ENCODE data around the gene AOPEP. TPM values are rescaled to one million over a fixed set of nuclear protein-coding genes. Genes with fewer than 3 reads are reported as not detected.

AOPEP gene
- total RNA-seq, 1 donor from 2014 or later: 180 TPM

DNA sequence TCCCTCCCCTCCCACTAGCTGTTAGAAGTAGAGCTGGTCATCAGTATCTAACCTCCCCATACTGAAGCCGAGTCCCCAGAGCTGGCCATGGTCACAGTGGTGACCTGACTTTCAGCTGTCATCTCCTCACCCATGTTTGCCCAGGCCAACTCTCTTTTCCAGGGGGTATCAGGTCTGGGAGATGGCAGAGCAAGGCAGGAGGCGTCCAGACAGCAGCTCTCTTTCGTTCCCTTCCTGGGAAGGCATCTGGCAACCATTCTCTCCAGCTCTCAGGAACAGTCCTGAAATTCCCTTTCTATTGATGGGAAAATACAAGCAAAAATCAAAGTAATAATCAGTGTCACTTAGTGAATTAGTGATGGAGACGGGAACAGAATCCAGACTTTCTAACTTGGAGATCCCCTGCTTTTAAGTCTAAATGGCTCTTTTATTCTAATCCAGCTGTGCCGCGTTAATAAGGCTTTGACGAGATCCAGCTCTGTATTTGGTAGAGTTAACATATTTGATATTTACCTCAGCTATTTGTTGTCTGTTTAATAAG lies 21.3 kb upstream of the AOPEP start:
- DNase-seq (ENCODE audit: missing footprints) (no peak), ATAC-seq (no peak)
- intact Hi-C loops (cut with DNase I): no loop called here

DNA sequence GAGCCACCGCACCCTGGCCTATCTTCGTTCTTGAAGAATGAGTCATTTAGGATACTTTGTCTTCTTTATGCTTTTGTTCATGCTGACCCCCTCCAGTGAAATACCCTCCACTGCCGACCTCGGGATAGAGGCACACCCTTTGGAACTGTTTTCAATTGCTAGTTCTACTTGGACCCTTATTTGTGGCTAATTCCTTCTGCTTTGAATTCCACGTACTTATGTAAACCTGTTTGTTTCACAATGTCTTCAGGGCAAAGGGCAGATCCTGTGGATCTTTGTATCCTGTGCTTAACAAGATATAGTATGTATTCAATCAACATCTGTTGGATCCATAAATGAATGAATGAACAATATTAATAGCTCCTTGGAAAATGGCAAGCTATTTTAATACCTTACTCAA lies 19.6 kb upstream of the AOPEP start:
- intact Hi-C loops (cut with DNase I): no loop called here
- no peak for ATAC-seq
- no peak for DNase-seq (ENCODE audit: missing footprints)

DNA sequence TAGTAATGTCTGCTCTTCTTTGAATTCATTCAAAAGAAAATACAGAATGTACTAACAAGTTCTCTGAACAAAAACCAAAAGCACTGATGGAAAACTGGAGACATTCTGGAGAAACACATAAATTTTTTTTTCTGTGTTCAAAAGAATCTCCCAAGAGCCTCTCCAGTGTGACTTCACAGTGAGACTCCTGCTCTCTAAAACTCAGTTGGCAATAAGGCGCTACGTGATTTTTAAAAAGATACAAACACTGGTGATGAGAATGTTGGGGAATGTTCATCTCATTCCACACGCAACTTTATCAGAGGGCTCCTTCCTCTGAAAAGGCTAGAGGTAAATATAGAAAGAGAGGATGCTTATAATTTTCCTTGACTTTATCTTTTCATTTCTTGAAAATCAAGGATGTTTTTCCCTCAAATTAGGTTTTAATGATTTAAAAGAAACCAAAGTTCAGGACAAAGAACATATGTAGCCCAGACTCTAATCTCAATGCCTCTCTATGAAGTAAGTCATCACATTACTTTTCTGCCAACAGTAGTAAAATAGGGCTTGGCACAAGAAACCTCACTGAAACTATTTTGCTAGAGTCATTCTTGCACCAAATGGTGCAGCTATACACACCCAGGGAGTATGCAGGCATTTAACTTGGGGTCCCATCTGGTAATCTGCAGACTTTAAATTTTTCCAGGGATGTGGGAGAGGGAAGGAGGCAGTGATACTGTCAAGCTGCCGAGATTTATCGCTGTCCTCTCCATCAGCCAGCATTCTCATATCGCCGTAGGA lies 12.9 kb upstream of the AOPEP start:
- ATAC-seq: no peak
- intact Hi-C loops (cut with DNase I): no loop called here
- no peak for DNase-seq (ENCODE audit: missing footprints)

DNA sequence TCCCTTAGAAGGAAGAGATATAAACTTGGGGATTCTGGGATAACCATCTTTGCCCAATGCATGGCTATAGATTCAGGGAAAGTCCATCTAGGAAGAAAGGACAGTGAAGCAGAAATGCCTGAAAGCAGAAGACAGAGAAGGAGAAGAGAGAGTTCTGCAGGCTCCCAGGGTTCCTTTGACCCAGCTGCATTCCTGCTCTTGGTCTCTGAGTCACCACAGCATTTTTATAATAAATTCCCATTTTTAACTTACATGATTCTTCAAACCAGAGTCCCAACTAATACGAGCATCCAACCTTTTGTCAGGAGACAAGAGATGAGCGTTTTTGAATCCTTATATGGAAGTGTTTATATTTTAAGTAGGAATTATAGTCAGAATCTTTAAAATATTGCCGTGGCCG lies 12.0 kb upstream of the AOPEP start:
- intact Hi-C loops (cut with DNase I): no loop called here
- DNase-seq (ENCODE audit: missing footprints) (no peak), ATAC-seq (no peak)

DNA sequence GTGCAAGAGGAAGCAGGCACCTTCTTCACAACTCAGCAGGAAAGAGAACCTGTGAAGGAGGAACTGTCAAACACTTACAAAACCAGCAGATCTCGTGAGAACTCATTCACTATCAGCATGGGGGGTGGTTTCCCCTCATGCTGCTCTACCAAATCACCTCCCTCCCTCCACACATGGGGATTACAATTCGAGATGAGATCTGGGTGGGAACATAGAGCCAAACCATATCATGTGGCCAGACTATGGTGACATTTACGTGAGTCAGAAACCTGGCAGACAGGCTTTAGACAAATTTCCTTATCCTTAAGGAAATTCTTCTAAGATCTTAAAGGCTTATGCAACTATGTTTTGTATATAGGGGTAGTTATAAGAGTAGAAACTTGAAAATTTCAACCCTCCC lies 8.7 kb upstream of the AOPEP start:
- DNase-seq (ENCODE audit: missing footprints) (no peak), ATAC-seq (no peak)
- intact Hi-C loops (cut with DNase I): no loop called here

DNA sequence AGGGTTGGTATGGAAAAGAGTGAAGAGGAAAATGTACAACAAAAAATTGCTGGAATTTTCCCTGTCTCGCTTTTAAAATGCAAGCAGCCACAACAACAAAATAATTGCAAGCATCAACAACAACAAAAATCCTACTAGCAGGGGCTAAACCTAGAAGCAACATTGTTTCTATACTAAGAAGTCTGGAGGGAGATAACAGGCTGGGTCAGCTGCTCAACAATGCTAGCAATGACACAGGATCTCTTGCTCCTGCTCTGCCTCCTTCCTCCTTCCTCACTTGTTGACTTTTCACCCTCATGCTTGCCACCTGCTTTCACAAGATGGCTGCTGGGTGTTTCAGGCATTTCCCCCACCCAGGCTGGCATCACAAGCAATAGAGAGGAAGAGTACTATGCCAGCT lies 7.6 kb upstream of the AOPEP start:
- no peak for ATAC-seq
- DNase-seq (ENCODE audit: missing footprints): no peak
- intact Hi-C loops (cut with DNase I): no loop called here

DNA sequence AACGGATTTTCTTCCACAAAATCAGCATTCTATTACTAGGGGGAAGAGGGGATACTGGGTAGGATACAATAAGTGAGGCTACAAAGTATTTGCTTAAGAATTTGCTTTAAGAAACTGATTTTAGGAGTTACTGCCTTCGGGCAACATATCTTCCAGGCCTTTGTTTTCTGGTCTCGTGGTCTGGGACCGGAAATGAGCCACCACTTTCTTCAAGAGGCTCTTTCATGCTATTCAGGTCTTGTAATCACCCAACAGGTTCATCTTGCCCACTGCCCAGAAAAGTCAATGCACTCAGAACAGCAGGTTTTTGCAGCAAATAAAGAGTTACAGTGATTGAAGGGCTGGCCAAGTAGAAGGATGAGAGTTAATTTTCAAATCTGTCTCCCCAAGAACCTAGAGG lies 6.6 kb upstream of the AOPEP start:
- no peak for ATAC-seq
- intact Hi-C loops (cut with DNase I): no loop called here

DNA sequence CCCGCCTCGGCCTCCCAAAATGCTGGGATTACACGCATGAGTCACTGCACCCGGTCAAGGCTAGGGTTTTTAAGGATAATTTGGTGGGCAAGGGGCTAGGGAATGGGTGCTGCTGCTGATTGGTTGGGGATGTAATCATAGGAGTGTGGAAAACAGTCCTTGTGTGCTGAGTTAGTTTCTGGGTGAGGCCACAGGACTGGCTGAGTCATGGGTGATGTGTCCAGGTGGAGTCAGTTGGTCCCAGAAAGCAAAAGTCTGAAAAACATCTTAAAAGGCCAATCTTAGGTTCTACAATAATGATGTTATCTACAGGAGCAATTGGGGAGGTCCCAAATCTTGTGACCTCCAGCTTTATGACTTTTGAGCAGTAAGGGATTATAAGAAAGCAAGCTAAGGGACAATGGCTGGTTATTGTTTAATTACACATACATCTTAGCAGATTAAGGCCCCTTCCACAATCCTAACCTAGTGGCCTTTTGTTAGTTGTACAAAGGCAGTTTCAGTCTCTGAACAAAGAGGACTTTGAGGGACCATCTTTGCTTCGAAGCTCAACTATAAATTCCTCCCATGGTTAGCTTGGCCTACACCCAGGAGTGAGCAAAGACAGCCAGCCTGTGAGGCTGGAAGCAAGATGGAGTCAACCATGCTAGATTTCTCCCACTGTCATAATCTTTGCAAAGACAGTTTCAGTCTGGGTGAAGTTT lies 5.5 kb upstream of the AOPEP start:
- ATAC-seq: no peak
- no peak for DNase-seq (ENCODE audit: missing footprints)
- intact Hi-C loops (cut with DNase I): no loop called here

More for the DNA sequence above, 6.6 kb upstream of the AOPEP start:
- no peak for DNase-seq (ENCODE audit: missing footprints)

DNA sequence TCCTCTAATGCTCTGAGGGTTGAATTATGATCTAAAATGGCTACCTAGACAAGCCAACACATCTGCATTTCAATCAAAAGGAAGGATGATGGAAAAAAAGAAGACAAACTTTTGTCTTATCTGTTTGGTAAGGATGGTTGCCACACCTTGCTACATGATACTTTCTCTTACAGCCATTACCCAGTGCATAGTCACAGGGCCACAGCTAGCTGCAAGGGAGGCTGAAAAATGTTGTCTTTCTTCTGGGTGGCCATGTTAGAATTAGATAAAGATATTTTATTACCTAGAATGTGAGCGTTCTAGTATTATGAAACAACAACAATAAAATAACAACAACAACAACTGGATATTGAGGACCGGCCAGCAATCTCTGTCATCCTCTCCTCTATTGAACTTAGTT lies 4.7 kb upstream of the AOPEP start:
- ATAC-seq (no peak), DNase-seq (ENCODE audit: missing footprints) (no peak)
- intact Hi-C loops (cut with DNase I): no loop called here

DNA sequence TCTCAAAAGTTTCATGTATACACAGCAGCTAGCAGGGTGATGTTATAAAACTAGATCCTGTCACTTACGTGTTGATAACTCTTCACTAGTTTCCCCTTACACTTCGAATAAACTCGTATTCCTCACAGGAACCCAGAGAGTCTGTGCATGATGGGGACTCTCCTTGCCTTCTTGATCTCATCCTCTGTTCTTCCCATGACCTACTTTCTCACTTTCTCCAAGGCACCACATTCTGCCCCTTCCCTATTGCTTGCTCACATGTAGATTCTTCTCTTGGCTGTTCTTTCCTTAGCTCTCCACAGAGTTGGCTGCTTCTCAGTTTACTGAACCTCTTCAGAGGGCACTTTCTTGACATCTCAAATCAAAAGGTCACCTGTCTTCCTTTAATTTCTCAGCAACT lies 1.2 kb upstream of the AOPEP start:
- no peak for DNase-seq (ENCODE audit: missing footprints)
- intact Hi-C loops (cut with DNase I): loop anchor here (5.0 kb wide), 1 partner anchor 142 kb away; no protein-coding TSS in a partner anchor
- no peak for ATAC-seq

DNA sequence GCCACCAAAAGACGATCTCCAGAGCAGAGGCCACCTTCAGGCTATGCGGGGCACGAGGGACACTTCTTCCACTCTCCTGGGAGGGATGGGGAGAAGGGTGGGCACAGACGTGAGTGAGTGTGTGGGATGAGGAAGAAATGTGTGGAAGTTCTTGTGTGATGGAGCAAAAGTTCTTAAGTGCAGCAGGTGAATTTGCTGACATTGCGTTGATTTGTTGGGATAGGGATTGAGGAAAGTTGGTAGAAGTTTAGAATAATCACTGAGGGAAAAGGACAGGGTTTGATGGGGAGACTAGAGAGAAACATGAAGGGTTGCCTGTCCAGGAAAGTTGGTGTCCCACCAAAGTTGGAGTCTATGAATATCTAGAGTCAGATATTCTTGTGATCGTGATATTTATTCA lies 2.2 kb downstream of the AOPEP start:
- intact Hi-C loops (cut with DNase I): loop anchor here (5.0 kb wide), 1 partner anchor 139 kb away; no protein-coding TSS in a partner anchor
- DNase-seq (ENCODE audit: missing footprints) (no peak), ATAC-seq (no peak)

DNA sequence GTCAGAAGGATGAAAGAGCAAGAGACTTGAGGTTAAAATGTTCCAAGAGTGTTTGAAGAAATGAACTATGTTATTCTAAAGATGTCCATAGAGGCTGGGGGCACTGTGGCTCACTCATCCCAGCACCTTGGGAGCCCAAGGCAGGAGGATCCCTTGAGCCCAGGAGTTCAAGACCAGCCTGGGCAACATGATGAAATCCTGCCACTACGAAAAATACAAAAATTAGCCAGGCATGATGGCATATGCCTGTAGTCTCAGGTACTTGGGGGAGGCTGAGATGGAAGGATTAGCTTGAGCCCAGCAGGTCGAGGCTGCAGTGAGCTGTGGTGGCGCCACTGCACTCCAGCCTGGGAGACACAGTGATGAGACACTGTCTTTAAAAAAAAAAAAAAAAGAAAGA lies 2.7 kb downstream of the AOPEP start:
- ATAC-seq: no peak
- intact Hi-C loops (cut with DNase I): loop anchor here (5.0 kb wide), 1 partner anchor 138 kb away; no protein-coding TSS in a partner anchor

DNA sequence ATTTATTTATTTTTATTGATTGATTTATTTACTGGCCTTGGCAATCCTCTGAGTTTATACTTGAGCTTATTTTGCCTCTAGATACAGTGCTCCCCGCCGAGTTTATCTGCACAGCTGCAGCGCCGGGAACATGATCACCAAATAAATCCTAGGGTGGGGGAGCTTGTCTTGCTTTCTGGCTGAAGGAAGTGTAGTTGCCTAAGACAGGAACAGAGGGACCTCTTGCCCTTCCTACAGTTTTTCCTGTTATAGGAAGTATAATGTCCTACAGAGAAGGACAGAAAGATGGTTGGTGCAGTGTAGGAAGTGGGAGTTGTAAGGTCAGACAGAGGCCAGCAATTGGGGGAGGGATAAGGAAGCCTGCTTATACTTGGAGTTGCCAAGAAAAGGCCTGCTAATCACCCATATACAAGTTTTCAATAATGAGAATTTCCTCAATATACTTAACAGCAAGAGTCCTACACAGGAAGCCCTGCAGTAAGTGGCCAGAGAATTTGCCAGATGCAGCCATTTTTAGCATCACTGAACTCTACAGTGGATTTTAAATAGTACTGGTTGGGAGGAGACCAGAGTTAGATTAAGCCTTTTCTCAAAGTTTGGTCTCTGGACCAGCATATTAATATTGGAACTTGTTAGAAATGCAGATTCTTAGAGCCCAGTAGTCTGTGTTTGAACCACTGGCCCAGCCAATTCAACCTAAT lies 7.7 kb downstream of the AOPEP start:
- intact Hi-C loops (cut with DNase I): no loop called here
- DNase-seq (ENCODE audit: missing footprints) (no peak), ATAC-seq (peak; percentile 56)

More for the DNA sequence above, 2.7 kb downstream of the AOPEP start:
- no peak for DNase-seq (ENCODE audit: missing footprints)

DNA sequence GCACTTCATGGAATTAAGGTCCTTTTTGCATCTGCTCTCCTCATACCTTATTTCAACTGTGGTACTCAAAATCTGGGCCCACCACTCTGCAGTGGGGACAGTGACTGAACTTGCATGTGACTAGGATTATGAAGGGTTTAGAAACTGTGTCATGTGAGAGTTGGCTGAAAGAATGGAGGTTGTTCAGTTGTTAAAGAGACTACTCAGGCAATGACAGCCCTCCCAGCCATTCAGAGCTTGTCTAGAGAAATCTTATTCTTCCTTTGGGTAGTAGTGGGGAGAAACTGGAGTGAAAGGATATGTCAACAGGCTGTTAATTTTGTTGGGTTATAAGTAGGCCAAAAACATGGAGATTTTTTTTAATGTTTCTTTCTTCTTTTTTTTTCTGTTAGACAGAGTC lies 10.3 kb downstream of the AOPEP start:
- ATAC-seq (no peak), DNase-seq (ENCODE audit: missing footprints) (no peak)
- intact Hi-C loops (cut with DNase I): no loop called here

DNA sequence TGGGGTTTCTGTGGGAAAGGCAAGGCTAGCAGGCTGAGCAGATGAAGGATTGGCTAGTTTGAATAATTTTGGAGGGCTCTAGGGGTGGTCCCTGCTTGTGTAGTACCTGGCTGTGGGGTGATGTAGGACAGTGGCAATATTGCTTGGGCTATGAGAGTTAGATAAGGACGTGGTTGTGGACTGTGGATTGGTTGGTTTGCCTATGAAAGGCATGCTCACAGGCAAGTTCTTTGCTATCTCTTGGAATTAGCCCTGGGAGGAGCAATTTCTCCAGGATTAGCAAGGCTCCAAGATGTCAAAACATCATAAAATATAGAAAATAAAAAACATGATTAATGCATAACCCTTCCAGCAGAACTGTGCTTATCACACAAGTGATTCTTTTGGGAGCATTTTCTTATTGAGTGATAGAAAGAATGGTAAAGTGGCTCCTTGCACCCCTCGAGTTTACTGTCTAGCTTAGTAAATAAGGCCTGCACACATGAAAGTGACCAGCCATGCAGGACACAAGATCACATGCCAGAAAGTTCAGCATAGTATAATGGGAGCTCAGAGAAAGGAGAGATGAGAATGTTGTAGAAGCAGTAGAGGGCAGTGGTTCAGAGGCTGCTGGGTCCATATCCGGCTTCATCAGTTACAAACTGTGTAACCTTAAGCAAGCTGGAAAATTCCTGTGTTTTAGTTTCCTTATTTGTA lies 13.8 kb downstream of the AOPEP start:
- ATAC-seq: no peak
- intact Hi-C loops (cut with DNase I): no loop called here
- no peak for DNase-seq (ENCODE audit: missing footprints)

DNA sequence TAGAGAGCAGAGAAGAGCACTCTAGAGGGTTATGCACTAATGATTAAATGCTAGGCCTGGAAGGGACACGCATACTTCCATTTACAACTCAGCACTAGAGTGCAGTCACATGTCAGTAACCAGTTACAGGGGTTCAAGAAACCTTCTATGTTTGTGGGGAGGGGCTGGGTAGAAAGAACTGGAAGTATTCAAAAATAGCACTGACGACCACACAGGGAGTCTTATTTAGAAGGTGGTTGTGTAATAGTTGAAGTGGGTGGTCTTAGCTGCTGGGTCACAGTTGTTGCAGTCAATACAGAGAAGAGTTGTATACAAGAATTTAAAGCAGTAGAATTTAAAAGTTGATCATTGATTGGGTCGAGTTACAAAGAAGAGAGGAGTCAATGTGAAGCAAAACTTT lies 15.4 kb downstream of the AOPEP start:
- DNase-seq (ENCODE audit: missing footprints) (no peak), ATAC-seq (no peak)
- intact Hi-C loops (cut with DNase I): no loop called here

DNA sequence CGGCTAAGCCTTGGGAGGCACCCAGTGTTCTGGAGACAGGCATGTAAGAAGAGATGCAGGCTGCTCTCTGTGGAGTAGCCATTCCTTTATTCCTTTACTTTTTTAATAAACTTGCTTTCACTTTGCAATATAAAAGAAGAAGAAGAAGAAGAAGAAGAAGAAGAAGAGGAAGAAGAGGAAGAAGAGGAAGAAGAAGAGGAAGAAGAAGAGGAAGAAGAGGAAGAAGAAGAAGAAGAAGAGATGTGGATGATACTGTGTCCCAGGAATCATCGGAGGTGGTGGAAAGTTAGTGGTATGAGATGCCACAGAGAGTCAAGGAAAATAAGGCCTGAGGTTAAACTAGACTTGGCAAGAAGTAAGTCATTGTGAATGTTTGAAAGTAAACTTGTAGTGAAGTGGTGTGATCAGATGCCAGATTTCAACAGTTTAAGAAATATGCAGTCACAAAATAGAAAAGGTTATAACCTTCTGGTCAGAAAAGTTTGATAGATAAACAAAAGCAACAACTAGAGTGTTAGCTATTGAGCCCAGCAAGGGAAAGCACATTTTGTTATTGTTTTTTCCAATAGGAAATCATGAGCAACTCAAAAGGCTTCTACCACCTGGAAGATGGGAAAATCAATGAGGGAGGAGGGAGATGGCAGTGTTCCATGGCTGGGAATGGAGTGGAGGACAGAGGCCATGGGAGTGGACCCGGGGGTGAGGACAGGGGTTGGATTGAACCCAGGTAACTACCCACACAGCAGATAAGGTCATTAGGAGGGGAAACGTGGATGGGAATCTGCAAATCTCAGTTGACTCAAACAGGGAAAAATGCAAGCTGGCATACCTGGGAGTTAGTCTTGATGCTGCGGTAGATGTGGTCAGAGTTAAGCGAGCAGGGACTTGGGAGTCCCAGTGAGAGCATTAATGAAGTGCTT lies 16.8 kb downstream of the AOPEP start:
- intact Hi-C loops (cut with DNase I): no loop called here
- DNase-seq (ENCODE audit: missing footprints) (no peak), ATAC-seq (no peak)

Measured in Right ventricle myocardium inferior (tissue), 1 donor.